Karpas-422 (cell line): ENCODE measurements around the gene ODAD4. TPM values are rescaled to one million over a fixed set of nuclear protein-coding genes. Genes with fewer than 3 reads are reported as not detected.

Source experiments
- DNase-seq: peaks from one replicate; pipeline ENCODE4 v3.0.0-alpha.2; 2015
- H2AFZ ChIP-seq: fragments of 200-600 bp; sonication (generic); 2 replicates; pipeline ENCODE4 v1.6.1; 2014; ENCODE audit warnings: antibody characterized with exemption, low read length, mixed read lengths
- H3K27ac ChIP-seq: fragments of 200-600 bp; sonication (generic); 2 replicates; pipeline ENCODE4 v1.5.1; 2014; ENCODE audit warnings: mild to moderate bottlenecking, low read length, moderate library complexity
- H3K27me3 ChIP-seq: fragments of 200-600 bp; sonication (generic); 2 replicates; pipeline ENCODE4 v1.6.1; 2014; ENCODE audit warnings: low read length, mixed read lengths
- H3K36me3 ChIP-seq: fragments of 200-600 bp; sonication (generic); 2 replicates; pipeline ENCODE4 v1.6.1; 2014; ENCODE audit warnings: low read length, mixed read lengths; ENCODE audit not compliant: insufficient read depth
- H3K4me1 ChIP-seq: fragments of 200-600 bp; sonication (generic); 2 replicates; pipeline ENCODE4 v1.6.1; 2014; ENCODE audit warnings: mild to moderate bottlenecking, low read length, mixed read lengths
- H3K4me2 ChIP-seq: fragments of 200-600 bp; sonication (generic); 2 replicates; pipeline ENCODE4 v1.6.1; 2014; ENCODE audit warnings: low read length, low read depth, mild to moderate bottlenecking; ENCODE audit not compliant: poor library complexity, severe bottlenecking
- H3K4me3 ChIP-seq: fragments of 200-600 bp; sonication (generic); 2 replicates; pipeline ENCODE4 v1.5.1; 2014; ENCODE audit warnings: mild to moderate bottlenecking, antibody characterized with exemption, low read length, mixed read lengths
- H3K79me2 ChIP-seq: fragments of 200-600 bp; sonication (generic); 2 replicates; pipeline ENCODE4 v1.6.1; 2014; ENCODE audit warnings: mild to moderate bottlenecking, low read length, mixed read lengths
- H3K9ac ChIP-seq: fragments of 200-600 bp; sonication (generic); 2 replicates; pipeline ENCODE4 v1.6.0; 2014; ENCODE audit warnings: low read length
- H3K9me2 ChIP-seq: fragments of 200-600 bp; sonication (generic), shearing (Covaris generic); replicated peaks from 2 replicates; pipeline ENCODE4 v1.6.0; 2014; ENCODE audit warnings: mild to moderate bottlenecking, low read length, moderate library complexity; ENCODE audit not compliant: insufficient read depth
- H3K9me3 ChIP-seq: fragments of 300-700, 200-600 bp; sonication (generic); 2 replicates; pipeline ENCODE4 v1.6.1; 2014; ENCODE audit warnings: low read length, mixed read lengths
- H4K20me1 ChIP-seq: fragments of 200-600 bp; sonication (generic); 2 replicates; pipeline ENCODE4 v1.6.1; 2014; ENCODE audit warnings: mild to moderate bottlenecking, antibody characterized with exemption, low read length, low read depth; ENCODE audit not compliant: insufficient read depth
- total RNA-seq: library from RNA; depleted of rRNA; stranded (reverse); fragments of >200 nt; shearing (Covaris generic); gene quantifications from 2 replicates; pipeline ENCODE4 v1.2.3, GENCODE V29; 2014; ENCODE audit warnings: low replicate concordance

Gene ODAD4
- total RNA-seq, 1 experiment from 2014 or later, result 0.67 TPM

GRCh38 chr17:41894791-41895331, 35.6 kb upstream of the ODAD4 start:
- H3K9ac ChIP-seq, result no peak overlapping the region
- no peak overlapping the region for H3K4me2 ChIP-seq
- no peak overlapping the region for H3K4me3 ChIP-seq
- no peaks in the 10 kb centered on the region for H3K4me1 ChIP-seq
- H2AFZ ChIP-seq, result no peak overlapping the region
- H3K9me2 ChIP-seq, result no peaks in the 10 kb centered on the region
- H3K9me3 ChIP-seq, result no peaks in the 10 kb centered on the region
- peaks cover 52% of the 10 kb centered on the region for H3K36me3 ChIP-seq
- no peak for DNase-seq
- 0 out of 2 replicates have a peak, but pooled peaks cover 11% of the 10 kb centered on the region for H3K79me2 ChIP-seq
- H3K27ac ChIP-seq, result no peak overlapping the region
- H4K20me1 ChIP-seq, result 0 out of 2 replicates have a peak, but pooled peaks cover 4% of the 10 kb centered on the region
- H3K27me3 ChIP-seq, result no peaks in the 10 kb centered on the region

GRCh38 chr17:41895617-41896016, 34.8 kb upstream of the ODAD4 start:
- Histone ChIP-seq H3K4me2 (no peak overlapping the region), H3K9me2 (no peaks in the 10 kb centered on the region), H3K4me1 (no peaks in the 10 kb centered on the region), H3K27me3 (no peaks in the 10 kb centered on the region), H4K20me1 (0 out of 2 replicates have a peak, but pooled peaks cover 4% of the 10 kb centered on the region), H3K27ac (no peak overlapping the region), H3K9me3 (no peaks in the 10 kb centered on the region), H3K36me3 (peaks cover 50% of the 10 kb centered on the region), H3K4me3 (no peak overlapping the region), H2AFZ (no peak overlapping the region), H3K9ac (no peak overlapping the region), H3K79me2 (0 out of 2 replicates have a peak, but pooled peaks cover 10% of the 10 kb centered on the region)
- DNase-seq, result no peak

DNA sequence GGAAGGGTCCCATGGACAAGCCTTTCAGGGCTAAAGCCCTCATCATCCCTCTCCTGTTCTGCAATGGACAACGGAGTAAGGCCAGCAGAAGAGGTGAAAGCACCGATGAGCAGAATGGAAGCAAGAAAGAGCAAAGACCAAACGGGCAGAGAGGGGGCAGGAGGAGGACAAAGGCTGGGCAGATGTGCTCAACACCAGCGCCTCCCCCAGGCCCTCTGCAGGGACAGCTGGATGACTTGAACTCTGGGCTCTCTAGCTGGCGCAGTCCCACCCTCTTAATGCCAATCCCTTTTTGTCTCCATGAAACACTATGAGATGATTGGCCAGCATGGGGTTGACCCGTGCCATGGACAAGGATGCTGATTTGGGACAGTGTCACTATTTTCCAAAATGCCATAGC, 33.7 kb upstream of the ODAD4 start:
- Histone ChIP-seq H4K20me1 (0 out of 2 replicates have a peak, but pooled peaks cover 3% of the 10 kb centered on the region), H3K79me2 (0 out of 2 replicates have a peak, but pooled peaks cover 9% of the 10 kb centered on the region), H3K4me3 (no peak overlapping the region), H3K4me2 (no peak overlapping the region), H3K4me1 (no peaks in the 10 kb centered on the region), H3K9me3 (no peaks in the 10 kb centered on the region), H3K36me3 (peaks cover 50% of the 10 kb centered on the region), H3K9me2 (no peaks in the 10 kb centered on the region), H2AFZ (no peak overlapping the region), H3K27me3 (no peaks in the 10 kb centered on the region), H3K27ac (no peak overlapping the region), H3K9ac (no peak overlapping the region)
- DNase-seq, result no peak

- H3K4me2 ChIP-seq, result no peak overlapping the region
- no peaks in the 10 kb centered on the region for H3K27me3 ChIP-seq
- no peaks in the 10 kb centered on the region for H3K9me3 ChIP-seq
- H3K79me2 ChIP-seq, result 0 out of 2 replicates have a peak, but pooled peaks cover 5% of the 10 kb centered on the region
- H3K4me1 ChIP-seq, result no peaks in the 10 kb centered on the region
- H3K9ac ChIP-seq, result no peak overlapping the region
- H3K4me3 ChIP-seq, result no peak overlapping the region
- H3K27ac ChIP-seq, result no peak overlapping the region
- H2AFZ ChIP-seq, result no peak overlapping the region
- no peaks in the 10 kb centered on the region for H3K9me2 ChIP-seq
- no peak for DNase-seq
- peaks cover 52% of the 10 kb centered on the region for H3K36me3 ChIP-seq
- H4K20me1 ChIP-seq, result 0 out of 2 replicates have a peak, but pooled peaks cover 6% of the 10 kb centered on the region
These were observed 28.8 kb upstream of the ODAD4 start for GRCh38 chr17:41901646-41902045.

DNA sequence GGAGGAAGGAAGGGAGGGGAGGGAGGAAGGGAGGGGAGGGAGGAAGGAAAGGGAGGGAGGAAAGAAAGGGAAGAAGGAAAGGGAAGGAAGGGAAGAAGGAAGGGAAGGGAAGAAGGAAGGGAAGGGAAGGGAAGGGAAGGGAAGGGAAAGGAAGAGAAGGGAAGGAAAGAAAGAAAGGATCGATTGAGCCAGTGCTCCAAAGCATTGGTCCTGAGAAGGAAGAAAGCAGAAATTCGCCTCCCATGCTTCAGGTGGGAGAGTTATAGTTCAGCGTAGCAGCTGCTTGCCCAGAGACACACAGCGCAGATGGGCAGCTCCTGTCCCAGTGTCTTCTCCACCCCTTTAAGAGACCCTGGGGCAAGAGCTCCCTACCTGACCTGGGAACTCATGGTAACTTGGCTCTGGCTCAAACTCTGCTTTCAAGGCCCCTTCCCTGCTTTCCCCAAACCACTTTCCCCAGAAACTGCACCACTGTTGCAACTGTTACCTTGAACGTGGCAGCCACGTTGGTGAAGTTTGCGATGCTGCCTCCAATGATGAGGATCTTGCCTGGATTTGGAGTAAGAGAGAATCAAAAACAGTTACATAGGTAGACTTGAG, 26.1 kb upstream of the ODAD4 start:
- Histone ChIP-seq H4K20me1 (peaks cover 17% of the 10 kb centered on the region), H3K4me3 (no peak overlapping the region), H3K9me3 (no peaks in the 10 kb centered on the region), H3K36me3 (peaks cover 62% of the 10 kb centered on the region), H3K4me2 (no peak overlapping the region), H3K4me1 (no peaks in the 10 kb centered on the region), H2AFZ (no peak overlapping the region), H3K27me3 (no peaks in the 10 kb centered on the region), H3K79me2 (0 out of 2 replicates have a peak, but pooled peaks cover 3% of the 10 kb centered on the region), H3K27ac (no peak overlapping the region), H3K9ac (no peak overlapping the region), H3K9me2 (no peaks in the 10 kb centered on the region)
- no peak for DNase-seq

GRCh38 chr17:41905172-41905571, 25.2 kb upstream of the ODAD4 start:
- no peak overlapping the region for H3K4me2 ChIP-seq
- H4K20me1 ChIP-seq, result peaks cover 20% of the 10 kb centered on the region
- H3K4me3 ChIP-seq, result no peak overlapping the region
- no peak overlapping the region for H2AFZ ChIP-seq
- no peak overlapping the region for H3K27ac ChIP-seq
- H3K9ac ChIP-seq, result no peak overlapping the region
- 0 out of 2 replicates have a peak, but pooled peaks cover 7% of the 10 kb centered on the region for H3K79me2 ChIP-seq
- H3K9me2 ChIP-seq, result no peaks in the 10 kb centered on the region
- H3K36me3 ChIP-seq, result peaks cover 64% of the 10 kb centered on the region
- DNase-seq, result no peak
- no peaks in the 10 kb centered on the region for H3K4me1 ChIP-seq
- no peaks in the 10 kb centered on the region for H3K9me3 ChIP-seq
- H3K27me3 ChIP-seq, result no peaks in the 10 kb centered on the region

DNA sequence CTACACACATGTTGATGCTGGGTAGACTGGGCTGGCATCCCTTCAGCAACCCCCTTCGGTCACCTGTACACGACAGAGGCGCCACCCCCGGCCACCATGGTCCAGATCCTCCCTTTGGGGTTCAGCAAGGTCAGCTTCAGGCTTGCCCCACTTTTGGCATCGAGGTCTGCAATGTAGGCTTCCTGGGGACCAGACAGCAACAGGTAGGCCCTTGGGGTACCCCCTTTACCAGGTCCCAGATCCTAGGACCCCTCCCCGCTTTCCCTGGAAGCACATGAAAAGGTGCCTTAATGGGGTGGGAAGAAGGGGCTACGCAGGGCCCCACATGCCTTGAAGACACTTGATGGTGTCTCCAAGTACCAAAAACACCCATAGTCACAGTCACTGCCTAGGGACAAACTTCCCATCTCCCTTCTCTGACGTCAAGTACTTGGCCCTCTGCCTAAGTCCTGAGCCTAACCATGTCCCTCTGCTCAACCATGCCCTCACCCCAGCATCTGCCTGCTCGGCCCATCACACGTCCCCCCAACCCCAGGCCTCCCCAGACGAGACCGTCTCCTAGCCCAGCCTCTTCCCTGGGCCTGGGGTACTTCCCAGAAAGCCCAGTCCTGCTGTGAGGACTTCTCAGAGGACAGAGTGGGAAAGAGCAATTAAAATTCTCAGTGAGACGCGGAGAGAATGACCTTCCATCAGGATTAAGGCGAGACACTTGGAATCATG, 23.8 kb upstream of the ODAD4 start:
- Histone ChIP-seq H3K9me2 (no peaks in the 10 kb centered on the region), H4K20me1 (peaks cover 28% of the 10 kb centered on the region), H3K4me1 (no peaks in the 10 kb centered on the region), H3K36me3 (peaks cover 69% of the 10 kb centered on the region), H3K4me3 (no peak overlapping the region), H3K27me3 (no peaks in the 10 kb centered on the region), H3K9me3 (no peaks in the 10 kb centered on the region), H3K4me2 (no peak overlapping the region), H3K79me2 (0 out of 2 replicates have a peak, but pooled peaks cover 13% of the 10 kb centered on the region), H2AFZ (no peak overlapping the region), H3K27ac (no peak overlapping the region), H3K9ac (no peak overlapping the region)
- DNase-seq, result no peak

DNA sequence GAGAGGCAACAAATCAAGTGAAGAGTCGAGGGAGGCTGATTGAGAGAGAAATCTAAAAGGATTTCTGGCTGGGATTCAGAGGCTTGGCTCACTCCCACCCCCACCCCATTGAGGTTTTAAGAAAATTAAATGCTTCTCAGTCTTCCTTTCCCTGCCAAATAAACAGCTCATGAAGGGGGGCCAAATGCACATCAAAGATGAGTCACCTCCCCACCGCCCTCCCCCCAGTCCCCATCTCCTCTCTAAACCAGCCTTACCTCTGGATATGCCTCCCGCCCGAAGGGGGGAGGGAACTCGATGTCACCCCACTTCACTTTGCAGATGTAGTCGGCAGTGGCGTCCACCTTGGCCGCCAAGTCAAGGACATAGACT, 23.2 kb upstream of the ODAD4 start:
- no peaks in the 10 kb centered on the region for H3K9me2 ChIP-seq
- no peak for DNase-seq
- H2AFZ ChIP-seq, result no peak overlapping the region
- H3K4me1 ChIP-seq, result no peaks in the 10 kb centered on the region
- H3K36me3 ChIP-seq, result peaks cover 66% of the 10 kb centered on the region
- no peak overlapping the region for H3K4me2 ChIP-seq
- no peaks in the 10 kb centered on the region for H3K9me3 ChIP-seq
- peaks cover 16% of the 10 kb centered on the region for H3K79me2 ChIP-seq
- no peak overlapping the region for H3K27ac ChIP-seq
- H3K9ac ChIP-seq, result no peak overlapping the region
- no peaks in the 10 kb centered on the region for H3K27me3 ChIP-seq
- H4K20me1 ChIP-seq, result peaks cover 31% of the 10 kb centered on the region
- H3K4me3 ChIP-seq, result no peak overlapping the region
